Measurements from ENCODE around the gene STARD3. TPM values are rescaled to one million over a fixed set of nuclear protein-coding genes. Genes with fewer than 3 reads are reported as not detected.
A peak's percentile ranks its signal among the peaks of the same experiment; 100 is the strongest.

The STARD3 gene
- total and polyA plus RNA-seq, 12 donors: 14.2 to 46.1 (median 19.9) TPM

- H3K27ac ChIP-seq: no peak overlapping the region
- no peak overlapping the region for H3K4me3 ChIP-seq
- intact Hi-C loops (cut with DNase I): no loop called here
- WGBS, 2 donors: 25 to 29% methylated on average over 4 of the region's 4 CpGs
- H3K4me1 ChIP-seq: peaks cover 23 to 64% (median 48%) of the 10 kb centered on the region in 9 donors
- H3K36me3 ChIP-seq: no peaks in the 10 kb centered on the region
- H3K9me3 ChIP-seq: no peaks in the 10 kb centered on the region
- ATAC-seq: no peak
- H3K27me3 ChIP-seq: peaks cover 49 to 100% (median 100%) of the 10 kb centered on the region in 7 donors
- DNase-seq: no peak
- no peak for TF ChIP-seq CTCF (IDR thresholded peaks at IDR 0.05)
These were observed 34.2 kb upstream of the STARD3 start for GRCh38 chr17:39602533-39603303.

GRCh38 chr17:39603304-39604016 is 33.5 kb upstream of the STARD3 start:
- Histone ChIP-seq H3K4me1 (peaks cover 23 to 58% (median 44%) of the 10 kb centered on the region in 9 donors), H3K36me3 (no peaks in the 10 kb centered on the region), H3K27me3 (peaks cover 49 to 100% (median 100%) of the 10 kb centered on the region in 7 donors), H3K4me3 (no peak overlapping the region), H3K27ac (no peak overlapping the region), H3K9me3 (no peaks in the 10 kb centered on the region)
- TF ChIP-seq CTCF (IDR thresholded peaks at IDR 0.05): no peak
- ATAC-seq (no peak), DNase-seq (no peak)
- 6 to 9% methylated on average over 14 of the region's 14 CpGs for WGBS, 2 donors
- intact Hi-C loops (cut with DNase I): no loop called here

GRCh38 chr17:39604911-39605491 is 31.9 kb upstream of the STARD3 start:
- 3 to 4% methylated on average over 30 to 31 of the region's 31 CpGs for WGBS, 2 donors
- Histone ChIP-seq H3K9me3 (no peaks in the 10 kb centered on the region), H3K27me3 (peaks cover 44 to 100% (median 99%) of the 10 kb centered on the region in 7 donors), H3K4me1 (peaks cover 19 to 42% (median 32%) of the 10 kb centered on the region in 9 donors), H3K36me3 (no peaks in the 10 kb centered on the region), H3K4me3 (peak overlapping the region in 3 of 10 donors; percentile 17 to 30 (median 22)), H3K27ac (no peak overlapping the region)
- no peak for ATAC-seq
- intact Hi-C loops (cut with DNase I): no loop called here
- TF ChIP-seq CTCF (IDR thresholded peaks at IDR 0.05): no peak
- DNase-seq: no peak

All from heart right ventricle (tissue), 16 donors.